Sigmoid colon (tissue), 4 donors: ENCODE measurements around the gene FRY.

Source experiments
- CTCF ChIP-seq, 4 experiments: fragments of 450-650 bp in 3 of 4; fragments of 200-600 bp in 1 of 4; IDR thresholded peaks; one replicate each; pipeline ENCODE4 v1.5.1; 2016 to 2019; ENCODE audit warnings: antibody characterized with exemption in 4 of 4, mild to moderate bottlenecking in 3 of 4, moderate library complexity in 2 of 4
- POLR2A ChIP-seq, 2 donors: fragments of 450-650 bp; IDR thresholded peaks; one replicate each; pipeline ENCODE4 v1.6.1; 2016; ENCODE audit warnings: antibody characterized with exemption in 2 of 2, mild to moderate bottlenecking in 2 of 2, moderate library complexity in 2 of 2
- POLR2AphosphoS5 ChIP-seq, 4 donors: sonication (generic); formaldehyde crosslinking; IDR thresholded peaks; one replicate each; pipeline ENCODE4 v1.6.1; 2017; ENCODE audit warnings: antibody characterized with exemption in 4 of 4

DNA sequence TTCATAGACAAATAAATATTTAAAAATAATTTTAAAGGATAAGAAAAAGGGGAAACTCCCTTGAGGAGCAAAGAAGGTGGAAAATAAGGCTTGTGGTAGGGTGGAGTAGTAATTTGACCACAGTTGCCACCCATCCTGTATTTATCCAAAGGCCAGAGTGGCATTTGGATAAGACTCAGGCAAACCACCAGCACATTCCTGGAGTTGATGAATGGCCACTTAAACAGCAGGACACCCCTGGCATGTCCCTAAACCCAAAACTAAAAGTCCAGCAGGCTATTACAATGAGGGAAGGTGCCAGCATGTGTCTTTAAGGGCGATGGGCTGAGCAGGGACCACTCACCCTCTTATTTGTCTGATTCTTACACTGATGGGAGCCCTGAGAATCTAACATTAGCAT is 9.8 kb upstream of the FRY start:
- TF ChIP-seq CTCF (IDR thresholded peaks at IDR 0.05), result no peak
- no peak for TF ChIP-seq POLR2A (IDR thresholded peaks at IDR 0.05)
- TF ChIP-seq POLR2AphosphoS5 (IDR thresholded peaks at IDR 0.05), result no peak
